ENCODE measurements around the gene SMIM38. TPM values are rescaled to one million over a fixed set of nuclear protein-coding genes. Genes with fewer than 3 reads are reported as not detected.

Gene SMIM38
- total and polyA plus RNA-seq, 9 of the 15 experiments (the other 6 are each of a cell fraction or from before 2014, with no cell fraction given), result 0.07 to 1.2 (median 0.21) TPM; not detected in 2

DNA sequence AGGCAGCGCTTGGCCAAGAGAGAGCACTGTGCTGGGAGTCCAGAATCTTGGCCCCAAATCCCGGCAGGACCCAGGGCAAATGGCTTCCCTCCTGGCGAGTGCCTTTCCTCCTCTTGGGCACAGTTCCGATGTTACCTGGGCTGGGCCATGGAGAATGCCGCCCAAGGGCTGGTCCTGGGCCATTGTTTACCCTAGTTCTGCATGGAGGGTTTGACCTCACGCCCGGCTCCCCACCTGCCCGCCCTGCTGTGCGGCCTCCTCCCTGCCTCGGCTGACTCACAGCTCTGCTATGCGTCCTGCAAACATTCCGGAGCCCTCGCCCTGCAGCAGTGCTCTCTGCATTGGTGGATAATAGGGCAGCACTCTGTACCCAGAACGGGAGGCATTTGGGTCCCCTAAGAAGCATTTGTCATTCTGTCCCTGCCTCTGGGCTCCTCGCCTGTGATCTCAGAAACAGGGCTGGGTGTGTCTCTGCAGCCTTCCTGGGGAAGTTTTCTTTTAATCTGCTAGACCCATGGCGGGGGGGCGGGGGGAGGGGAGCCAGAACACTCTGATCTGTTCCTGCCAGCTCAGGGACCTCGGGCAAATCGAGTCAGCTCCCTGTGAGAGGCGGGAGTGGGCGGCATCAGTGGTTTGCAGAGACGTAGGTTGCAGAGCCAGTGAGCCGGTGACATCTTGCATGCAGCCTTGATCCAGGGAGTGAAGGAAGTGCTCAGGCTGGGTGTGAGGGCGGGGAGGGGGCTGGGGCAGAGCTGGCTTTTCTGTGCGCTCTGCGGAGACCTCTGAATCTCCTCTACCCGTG lies 32.9 kb upstream of the SMIM38 start:
- Histone ChIP-seq H3K27ac (ENCODE audit: extremely low read depth, low read depth, low read length) (no peak overlapping the region), H3K79me2 (ENCODE audit: control insufficient read depth, insufficient read depth, low read length) (no peaks in the 10 kb centered on the region), H3K4me3 (no peak overlapping the region), H3K4me1 (replicated peaks in 1 of 2; ENCODE audit: control insufficient read depth in 2 of 2, insufficient read depth in 2 of 2, low read length in 2 of 2) (peaks cover 0 to 17% of the 10 kb centered on the region in 2 experiments; a peak in 2 of 5 replicates), H3K4me2 (ENCODE audit: insufficient read depth, low read length) (no peak overlapping the region; the same call in 1 of the 2 replicates), H4K20me1 (replicated peaks; ENCODE audit: control insufficient read depth, insufficient read depth, low read length) (peaks cover 5% of the 10 kb centered on the region; the same call in 1 of the 2 replicates), H3K9ac (ENCODE audit: insufficient read depth in 1 of 2, low read depth in 2 of 2, low read length in 2 of 2) (no peak overlapping the region), H3K36me3 (ENCODE audit: control insufficient read depth, insufficient read depth, low read length) (no peaks in the 10 kb centered on the region), H3K9me3 (replicated peaks; ENCODE audit: control insufficient read depth, insufficient read depth, low read depth, low read length) (peaks cover 3% of the 10 kb centered on the region; the same call in 1 of the 2 replicates), H2AFZ (ENCODE audit: low read depth, low read length) (no peak overlapping the region), H3K9me1 (ENCODE audit: control insufficient read depth, insufficient read depth, low read length) (no peaks in the 10 kb centered on the region), H3K27me3 (ENCODE audit: control insufficient read depth in 2 of 2, insufficient read depth in 2 of 2, low read length in 2 of 2) (peaks cover 18 to 63% of the 10 kb centered on the region in 2 experiments; a peak in 4 of 5 replicates)
- POLR2A ChIA-PET, result interaction anchor here (0.5 kb wide), 1 partner anchor 552 kb away, joined by 4 read pairs; no protein-coding TSS in a partner anchor
- intact Hi-C loops (cut with micrococcal nuclease), result no loop called here
- CTCF ChIA-PET (ENCODE audit: low intra/inter-chr PET ratio), result no interaction called here
- no TSS peak for BruUV-seq (replicated peaks)
- FAIRE-seq, result no peak
- TF ChIP-seq POLR3A (IDR thresholded peaks at IDR 0.05; ENCODE audit: borderline replicate concordance, extremely low read depth, insufficient read depth, insufficient read length), result no peak
- TF ChIP-seq, protein P1, sequence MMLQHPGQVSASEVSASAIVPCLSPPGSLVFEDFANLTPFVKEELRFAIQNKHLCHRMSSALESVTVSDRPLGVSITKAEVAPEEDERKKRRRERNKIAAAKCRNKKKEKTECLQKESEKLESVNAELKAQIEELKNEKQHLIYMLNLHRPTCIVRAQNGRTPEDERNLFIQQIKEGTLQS (IDR thresholded peaks at IDR 0.05), result 0 out of 2 replicates have a peak, but pooled peaks have one; percentile 18
- TF ChIP-seq, protein P1 (CRISPR knock-in tag; conservative IDR thresholded peaks at IDR 0.05), result no peak
- TF ChIP-seq JUND (IDR thresholded peaks at IDR 0.05; ENCODE audit: borderline replicate concordance, low read depth, low read length), result peak; percentile 54
- peak; percentile 41; the same call in 1 of the 3 replicates for TF ChIP-seq JUND (tag; IDR thresholded peaks at IDR 0.05; ENCODE audit: borderline replicate concordance, low read depth, low read length)
- peak in 1 of 2 experiments; percentile 87; a peak in 1 of 4 replicates for TF ChIP-seq TEAD1 (CRISPR knock-in tag; IDR thresholded peaks at IDR 0.05)
- TF ChIP-seq, protein P2, sequence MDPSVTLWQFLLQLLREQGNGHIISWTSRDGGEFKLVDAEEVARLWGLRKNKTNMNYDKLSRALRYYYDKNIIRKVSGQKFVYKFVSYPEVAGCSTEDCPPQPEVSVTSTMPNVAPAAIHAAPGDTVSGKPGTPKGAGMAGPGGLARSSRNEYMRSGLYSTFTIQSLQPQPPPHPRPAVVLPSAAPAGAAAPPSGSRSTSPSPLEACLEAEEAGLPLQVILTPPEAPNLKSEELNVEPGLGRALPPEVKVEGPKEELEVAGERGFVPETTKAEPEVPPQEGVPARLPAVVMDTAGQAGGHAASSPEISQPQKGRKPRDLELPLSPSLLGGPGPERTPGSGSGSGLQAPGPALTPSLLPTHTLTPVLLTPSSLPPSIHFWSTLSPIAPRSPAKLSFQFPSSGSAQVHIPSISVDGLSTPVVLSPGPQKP (CRISPR knock-in tag; IDR thresholded peaks at IDR 0.05), result no peak
- in situ Hi-C loops (cut with MboI), result no loop called here
- peak; percentile 55 for ATAC-seq
- DNase-seq (ENCODE audit: extremely low read depth in 1 of 4, low spot score in 3 of 4), result peak; percentile 28 to 64 (median 52)
- 7% methylated on average over 20 of the region's 27 CpGs for WGBS (ENCODE audit: insufficient coverage, low coverage, missing lambda C conversion rate)
